ENCODE results near the gene CCL24. TPM values are rescaled to one million over a fixed set of nuclear protein-coding genes. Genes with fewer than 3 reads are reported as not detected.

CCL24 gene
- total and polyA plus RNA-seq, 10 of the 15 experiments (the other 5 are each of a cell fraction or from before 2014, with no cell fraction given): not detected

DNA sequence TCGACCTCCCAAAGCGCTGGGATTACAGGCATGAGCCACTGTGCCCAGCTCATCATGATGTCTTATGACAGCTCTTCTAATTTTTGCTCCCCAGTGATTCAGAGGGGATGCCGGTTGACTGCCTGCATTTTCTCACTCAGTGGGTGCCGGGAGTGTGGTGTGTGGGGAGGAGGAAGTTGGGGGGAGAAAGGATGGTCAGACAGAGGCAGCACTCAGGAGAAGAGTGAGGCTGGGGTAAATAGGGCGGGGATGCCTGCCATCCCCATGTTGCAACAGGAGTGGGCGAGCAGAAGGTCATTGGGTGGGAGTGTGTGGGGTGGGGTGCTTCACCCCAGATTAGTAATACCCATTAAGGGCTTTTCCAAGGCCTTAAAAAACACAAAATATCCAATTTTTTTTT lies 3.5 kb upstream of the CCL24 start:
- in situ Hi-C loops (cut with MboI): no loop called here
- Histone ChIP-seq H2AFZ (ENCODE audit: control insufficient read depth, low read depth, low read length) (no peak overlapping the region), H3K36me3 (ENCODE audit: control insufficient read depth in 2 of 2, insufficient read depth in 2 of 2, low read length in 1 of 2) (no peaks in the 10 kb centered on the region), H3K9ac (ENCODE audit: control insufficient read depth, insufficient read depth, low read length) (no peak overlapping the region), H3K27ac (ENCODE audit: control insufficient read depth, insufficient read depth) (no peak overlapping the region), H3K4me1 (ENCODE audit: control insufficient read depth, insufficient read depth, low read length) (no peaks in the 10 kb centered on the region), H3K79me2 (ENCODE audit: control insufficient read depth, insufficient read depth, low read length) (no peaks in the 10 kb centered on the region), H3K4me3 (no peak overlapping the region), H3K9me3 (replicated peaks; ENCODE audit: control insufficient read depth, insufficient read depth, low read length) (no peaks in the 10 kb centered on the region), H4K20me1 (ENCODE audit: control insufficient read depth, insufficient read depth) (no peaks in the 10 kb centered on the region), H3K27me3 (replicated peaks in 1 of 2; ENCODE audit: control insufficient read depth in 2 of 2, insufficient read depth in 2 of 2, low read length in 1 of 2) (no peaks in the 10 kb centered on the region; a peak in 1 of 4 replicates), H3K4me2 (ENCODE audit: control insufficient read depth, insufficient read depth) (no peak overlapping the region)
- ChIA-PET CTCF (interaction anchor here (0.6 kb wide), 1 partner anchor 15 kb away, joined by 4 read pairs; no protein-coding TSS in a partner anchor), SMC1A (ENCODE audit: uncharacterized antibody, unreplicated experiment) (no interaction called here), RAD21 (ENCODE audit: unreplicated experiment) (no interaction called here), POLR2A (no interaction called here)
- TF ChIP-seq ZBTB4 (CRISPR knock-in tag; IDR thresholded peaks at IDR 0.05) (no peak), CBX3 (IDR thresholded peaks at IDR 0.05; ENCODE audit: borderline replicate concordance, low read depth) (no peak), HDAC2 (IDR thresholded peaks at IDR 0.05) (no peak)
- TF ChIP-seq, protein P1, sequence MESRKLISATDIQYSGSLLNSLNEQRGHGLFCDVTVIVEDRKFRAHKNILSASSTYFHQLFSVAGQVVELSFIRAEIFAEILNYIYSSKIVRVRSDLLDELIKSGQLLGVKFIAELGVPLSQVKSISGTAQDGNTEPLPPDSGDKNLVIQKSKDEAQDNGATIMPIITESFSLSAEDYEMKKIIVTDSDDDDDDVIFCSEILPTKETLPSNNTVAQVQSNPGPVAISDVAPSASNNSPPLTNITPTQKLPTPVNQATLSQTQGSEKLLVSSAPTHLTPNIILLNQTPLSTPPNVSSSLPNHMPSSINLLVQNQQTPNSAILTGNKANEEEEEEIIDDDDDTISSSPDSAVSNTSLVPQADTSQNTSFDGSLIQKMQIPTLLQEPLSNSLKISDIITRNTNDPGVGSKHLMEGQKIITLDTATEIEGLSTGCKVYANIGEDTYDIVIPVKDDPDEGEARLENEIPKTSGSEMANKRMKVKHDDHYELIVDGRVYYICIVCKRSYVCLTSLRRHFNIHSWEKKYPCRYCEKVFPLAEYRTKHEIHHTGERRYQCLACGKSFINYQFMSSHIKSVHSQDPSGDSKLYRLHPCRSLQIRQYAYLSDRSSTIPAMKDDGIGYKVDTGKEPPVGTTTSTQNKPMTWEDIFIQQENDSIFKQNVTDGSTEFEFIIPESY (IDR thresholded peaks at IDR 0.05): no peak
- no TSS peak for BruUV-seq (replicated peaks)
- DNase-seq (ENCODE audit: low read depth, low spot score) (no peak), ATAC-seq (no peak), FAIRE-seq (no peak)
- intact Hi-C loops (cut with micrococcal nuclease; ENCODE audit: unreplicated experiment): no loop called here
- 26% methylated on average over 6 of the region's 6 CpGs for WGBS (ENCODE audit: insufficient coverage, insufficient replicate concordance, low lambda C conversion rate, missing lambda C conversion rate)

All from GM12878 (cell line).